Ecto neural progenitor cell (in vitro differentiated cells): ENCODE measurements around the gene PPM1N.

Source experiments
- DNase-seq: peaks from one replicate; pipeline ENCODE4 v3.0.0-alpha.2; 2018; ENCODE audit warnings: low spot score

PPM1N gene

DNA sequence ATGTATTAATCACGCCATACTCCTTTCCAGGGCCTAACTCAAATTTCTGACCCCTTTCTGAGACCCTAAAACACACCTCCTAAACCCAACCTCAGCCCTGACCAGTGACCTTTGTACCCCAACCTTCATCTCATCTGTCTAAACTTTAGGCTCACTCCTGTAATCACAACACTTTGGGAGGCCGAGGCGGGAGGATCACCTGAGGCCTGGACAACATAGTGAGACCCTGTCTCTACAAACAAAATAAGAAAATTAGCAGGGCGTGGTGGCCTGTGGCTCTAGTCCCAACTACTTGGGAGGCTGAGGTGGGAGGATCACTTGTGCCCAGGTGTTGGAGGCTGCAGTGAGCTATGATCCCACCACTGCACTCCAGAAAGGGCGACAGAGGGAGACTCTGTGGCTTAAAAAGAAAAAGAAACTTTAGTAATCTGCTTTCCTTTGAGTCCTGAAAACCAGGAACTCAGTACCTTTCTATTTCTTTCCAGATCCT is 6.1 kb upstream of the PPM1N start:
- DNase-seq = no peak

DNA sequence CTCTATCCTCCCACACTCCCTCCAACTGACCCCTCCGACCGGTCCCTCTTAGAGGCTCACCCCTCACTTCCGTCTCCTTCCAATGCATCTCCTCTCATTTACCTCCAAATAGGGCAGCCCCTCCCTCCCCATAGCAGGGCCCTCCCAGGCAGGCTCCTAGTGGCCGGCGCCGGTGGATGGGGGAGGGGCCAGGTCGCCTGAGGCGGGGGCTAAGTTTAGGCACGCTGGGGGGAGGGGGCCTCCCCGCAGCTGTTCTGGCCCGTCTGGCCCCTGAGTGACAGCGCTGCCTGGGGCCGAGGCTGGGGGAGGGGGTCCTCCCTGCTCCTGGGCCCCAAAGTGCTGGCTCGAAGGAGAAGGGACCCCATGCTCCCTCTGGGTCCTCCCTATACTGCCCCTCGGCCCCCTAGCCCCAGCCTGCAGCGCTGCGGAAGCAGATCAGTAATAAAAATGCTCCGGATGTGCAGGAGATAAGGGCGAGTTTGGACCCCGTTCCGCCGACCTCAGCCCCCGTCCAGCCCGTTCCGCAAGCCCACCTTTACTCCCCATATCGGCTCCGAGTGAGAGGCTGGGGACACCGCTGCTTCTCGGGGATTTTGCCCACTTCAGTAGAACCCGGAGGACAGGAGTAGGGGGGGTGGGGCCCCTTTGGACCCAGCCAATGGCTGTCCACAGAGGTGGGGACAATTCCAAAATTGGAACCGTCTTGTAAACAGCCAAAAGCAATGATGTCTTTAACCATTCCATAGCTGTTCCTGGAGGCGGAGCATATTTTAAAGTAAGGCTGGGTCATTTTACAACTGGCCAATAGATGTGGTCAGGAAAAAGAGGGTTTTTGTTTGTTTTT is 5.4 kb upstream of the PPM1N start:
- DNase-seq = peak; percentile 82

DNA sequence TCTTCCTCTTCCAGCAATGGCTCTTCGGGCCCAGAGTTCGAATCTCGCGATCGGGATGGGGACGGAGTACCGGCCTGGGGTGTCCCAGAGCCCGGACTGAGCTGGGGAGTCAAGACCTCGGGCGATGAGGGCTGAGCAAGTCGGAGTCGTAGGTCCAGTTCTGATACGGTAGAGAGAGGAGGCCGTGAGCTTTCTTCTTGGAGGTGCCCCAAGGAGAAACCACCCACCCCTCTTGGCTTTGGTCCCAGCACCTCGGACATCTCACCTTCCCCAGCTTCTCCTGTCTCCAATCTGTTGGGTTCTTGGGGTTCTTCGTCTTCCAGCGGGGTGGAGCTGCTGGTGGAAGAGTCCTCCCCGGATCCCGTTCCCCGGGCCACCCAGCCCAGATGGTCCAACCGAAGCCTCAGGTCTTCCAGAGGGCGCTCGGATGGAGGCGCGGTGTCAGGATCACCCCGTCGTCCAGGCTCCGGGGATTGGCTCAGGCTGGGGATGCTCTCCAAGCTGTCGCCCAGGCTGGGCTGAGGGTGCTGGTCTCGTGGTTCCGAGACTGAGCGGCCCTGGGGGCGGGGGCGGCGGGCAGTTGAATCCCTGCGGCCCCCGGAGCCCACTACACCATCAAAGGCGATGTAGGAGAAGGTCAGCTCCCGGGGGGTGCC is 3.9 kb upstream of the PPM1N start:
- DNase-seq = no peak

DNA sequence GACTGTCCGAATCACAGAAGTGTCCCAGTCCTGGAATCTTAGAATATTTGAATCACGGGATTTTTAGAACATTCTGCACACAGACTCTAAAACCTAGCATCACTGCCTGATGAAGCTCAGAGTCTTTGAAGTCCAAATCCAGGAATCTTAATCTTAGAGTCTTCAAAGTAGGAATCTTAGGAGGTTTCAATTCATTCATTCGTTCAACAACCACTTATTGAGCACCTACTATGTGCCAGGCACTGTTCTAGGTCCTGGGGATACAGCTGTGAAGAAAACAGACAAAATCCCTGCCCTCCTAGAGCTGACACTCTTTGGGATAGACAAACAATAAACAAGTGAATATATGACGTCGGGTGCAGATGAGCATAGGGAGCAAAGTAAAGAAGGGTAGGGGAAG is 3.1 kb upstream of the PPM1N start:
- no peak for DNase-seq

DNA sequence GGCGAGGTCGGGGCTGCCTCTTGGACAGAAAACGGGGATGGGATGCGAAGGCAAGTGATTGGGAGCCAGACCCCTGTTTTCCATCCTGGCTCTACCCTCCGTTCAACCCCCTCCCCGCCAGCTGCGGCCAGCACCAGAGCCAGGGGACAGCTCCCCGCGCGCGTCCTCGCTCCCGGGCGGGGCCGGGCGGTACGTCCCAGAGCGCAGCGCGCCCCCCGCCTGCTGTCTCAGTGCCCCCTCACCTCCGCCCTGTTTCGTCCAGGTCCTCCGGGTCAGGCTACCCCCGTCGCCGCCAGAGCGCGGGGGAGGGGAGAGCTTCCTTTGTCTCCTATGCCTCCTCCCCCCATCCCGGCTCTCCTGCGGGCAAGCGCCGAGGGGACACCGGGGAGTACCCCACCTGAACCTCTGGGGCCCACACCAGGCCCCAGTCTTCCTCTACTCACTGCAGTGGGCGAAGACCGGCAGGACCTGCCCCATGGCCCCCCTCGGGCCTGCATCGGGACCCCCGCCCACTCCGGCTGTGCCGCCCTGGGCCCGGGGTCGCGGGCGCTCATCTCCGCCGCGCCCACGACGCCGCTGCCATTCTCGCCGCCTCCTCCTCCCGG is 1.8 kb upstream of the PPM1N start:
- DNase-seq = peak; percentile 86

DNA sequence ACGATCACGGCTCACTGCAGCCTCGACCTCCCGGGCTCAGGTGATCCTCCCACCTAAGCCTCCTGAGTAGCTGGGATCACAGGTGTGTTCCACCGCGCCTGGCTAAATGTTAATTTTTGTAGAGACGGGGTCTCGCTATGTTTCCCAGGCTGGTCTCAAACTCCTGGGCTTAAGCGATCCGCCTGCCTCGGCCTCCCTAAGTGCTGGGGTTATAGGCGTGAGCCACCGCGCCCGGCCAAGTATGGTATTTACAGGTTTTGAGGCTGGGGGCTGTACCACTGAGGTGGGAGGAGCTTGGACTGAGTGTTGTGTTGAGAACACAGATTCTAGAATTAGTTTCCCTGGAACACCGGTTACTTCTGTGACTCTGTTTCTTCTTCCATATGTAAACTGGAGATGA is 452 bp upstream of the PPM1N start:
- DNase-seq = no peak

DNA sequence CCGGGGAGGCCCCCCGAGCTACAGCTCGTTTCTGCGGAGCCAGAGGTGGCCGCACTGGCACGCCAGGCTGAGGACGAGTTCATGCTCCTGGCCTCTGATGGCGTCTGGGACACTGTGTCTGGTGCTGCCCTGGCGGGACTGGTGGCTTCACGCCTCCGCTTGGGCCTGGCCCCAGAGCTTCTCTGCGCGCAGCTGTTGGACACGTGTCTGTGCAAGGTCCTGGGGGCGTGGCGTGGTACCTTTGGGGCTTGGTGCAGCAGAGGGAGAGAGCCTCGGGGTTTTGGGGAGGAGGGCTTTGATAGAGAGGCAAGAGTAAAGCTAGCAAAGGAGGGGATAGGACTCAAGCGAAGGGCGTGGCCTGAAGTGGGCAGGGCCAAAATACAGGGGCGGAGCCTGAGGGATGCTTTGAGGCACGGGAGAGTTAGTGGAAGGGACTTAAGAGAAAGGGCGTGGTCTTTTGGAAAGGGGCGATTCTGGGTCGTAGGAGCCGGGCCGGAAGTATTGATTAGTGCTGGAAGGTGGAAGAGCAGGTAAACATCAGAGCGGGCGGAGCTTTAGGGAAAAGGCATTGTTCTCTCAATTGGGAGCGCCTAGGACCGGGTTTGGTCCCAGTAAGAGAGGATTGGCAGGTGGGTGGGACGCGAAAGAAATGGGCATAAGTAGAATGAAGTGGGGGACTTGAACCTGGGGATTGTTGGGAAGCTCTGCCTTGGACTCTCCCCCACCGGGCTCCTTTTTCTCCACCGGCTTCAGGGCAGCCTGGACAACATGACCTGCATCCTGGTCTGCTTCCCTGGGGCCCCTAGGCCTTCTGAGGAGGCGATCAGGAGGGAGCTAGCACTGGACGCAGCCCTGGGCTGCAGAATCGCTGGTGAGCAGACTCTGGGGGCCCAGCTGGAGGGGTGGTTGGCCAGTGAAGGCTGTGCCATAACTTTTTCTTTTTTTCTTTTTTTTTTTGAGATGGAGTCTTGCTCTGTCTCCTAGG is 1.2 kb downstream of the PPM1N start:
- peak; percentile 83 for DNase-seq

DNA sequence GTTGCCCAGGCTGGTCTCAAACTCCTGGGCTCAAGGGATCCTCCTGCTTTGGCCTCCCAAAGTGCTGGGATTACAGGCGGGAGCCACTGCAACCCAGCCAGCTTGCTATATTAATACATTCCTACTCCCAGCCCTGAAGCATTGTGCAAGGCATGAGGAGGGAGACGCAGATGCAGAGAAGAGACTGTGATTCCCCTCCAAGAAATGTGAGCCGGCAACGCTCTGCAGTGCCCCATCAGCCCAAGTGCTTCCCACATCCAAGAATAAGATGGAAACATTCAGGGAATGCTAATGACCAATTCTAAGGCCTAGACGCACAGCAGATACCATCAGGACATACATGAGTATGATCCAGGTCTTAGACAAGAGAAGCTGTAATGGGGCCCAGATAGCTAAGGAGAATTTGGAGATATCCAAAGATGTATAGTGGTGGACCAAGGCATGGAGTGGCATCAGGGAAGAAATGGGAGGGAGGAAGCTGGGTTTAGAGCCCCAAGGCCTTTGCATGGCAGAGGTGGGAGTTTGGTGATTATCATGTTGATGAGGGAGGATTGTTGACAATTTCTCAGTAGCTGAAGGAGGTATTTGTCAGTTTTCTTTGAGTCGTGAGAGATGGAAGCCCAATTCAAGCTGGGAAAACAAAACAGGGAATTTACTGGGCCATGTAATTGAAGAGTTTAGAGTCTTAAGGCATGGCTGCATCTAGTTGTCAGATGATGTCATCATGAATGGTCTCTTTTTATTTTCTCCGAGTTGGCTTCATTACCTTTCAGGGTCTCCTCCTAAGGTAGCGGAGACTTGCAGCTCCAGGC is 2.9 kb downstream of the PPM1N start:
- no peak for DNase-seq

DNA sequence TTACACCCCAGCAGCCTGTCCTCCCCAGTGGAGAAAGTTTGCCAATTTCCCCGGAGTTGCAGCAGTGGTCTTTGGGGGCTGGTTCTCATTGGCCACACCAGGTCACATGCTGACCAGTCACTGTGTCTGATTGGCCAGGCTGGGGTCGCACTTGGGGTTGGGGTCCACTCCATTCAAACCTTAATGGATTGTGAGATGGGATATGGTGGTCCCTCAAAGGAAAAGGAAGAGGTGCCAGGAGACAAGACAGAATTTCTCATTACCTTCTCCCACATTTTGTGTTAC is 3.4 kb downstream of the PPM1N start:
- no peak for DNase-seq

DNA sequence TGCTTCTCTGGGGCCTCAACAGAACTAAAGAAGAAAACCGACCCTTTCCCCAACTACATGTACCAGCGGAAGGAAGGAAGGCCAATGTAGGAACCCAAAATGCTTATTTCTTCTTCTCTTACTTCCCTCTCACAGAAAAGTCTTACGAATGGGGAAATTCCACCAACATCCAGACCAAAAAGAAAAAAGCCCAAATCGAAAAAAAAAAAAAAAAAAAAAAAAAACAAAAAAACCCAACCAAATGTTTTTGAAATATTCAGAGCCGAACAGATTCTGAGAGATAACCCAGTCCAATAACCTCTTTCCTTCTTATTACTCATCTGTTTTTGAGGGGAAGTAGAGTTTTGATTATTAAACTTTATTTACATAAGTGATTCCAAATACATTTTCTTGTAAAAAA is 3.9 kb downstream of the PPM1N start:
- DNase-seq = no peak

DNA sequence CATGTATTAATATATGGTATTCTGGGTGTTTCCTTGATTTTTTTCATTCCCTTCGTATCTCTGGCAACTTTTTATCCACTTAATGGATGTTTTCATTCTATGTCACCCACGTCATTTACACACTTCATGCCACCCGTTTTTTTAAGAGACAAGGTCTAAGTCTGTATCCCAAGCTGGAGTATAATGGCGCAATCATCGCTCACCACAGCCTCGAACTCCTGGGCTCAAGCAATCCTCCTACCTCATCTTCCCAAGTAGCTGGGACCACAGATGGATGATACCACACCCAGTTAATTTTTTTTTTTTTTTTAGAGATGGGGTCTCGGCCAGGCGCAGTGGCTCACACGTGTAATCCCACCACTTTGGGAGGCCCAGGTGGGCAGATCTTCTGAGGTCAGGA is 5.7 kb downstream of the PPM1N start:
- no peak for DNase-seq

DNA sequence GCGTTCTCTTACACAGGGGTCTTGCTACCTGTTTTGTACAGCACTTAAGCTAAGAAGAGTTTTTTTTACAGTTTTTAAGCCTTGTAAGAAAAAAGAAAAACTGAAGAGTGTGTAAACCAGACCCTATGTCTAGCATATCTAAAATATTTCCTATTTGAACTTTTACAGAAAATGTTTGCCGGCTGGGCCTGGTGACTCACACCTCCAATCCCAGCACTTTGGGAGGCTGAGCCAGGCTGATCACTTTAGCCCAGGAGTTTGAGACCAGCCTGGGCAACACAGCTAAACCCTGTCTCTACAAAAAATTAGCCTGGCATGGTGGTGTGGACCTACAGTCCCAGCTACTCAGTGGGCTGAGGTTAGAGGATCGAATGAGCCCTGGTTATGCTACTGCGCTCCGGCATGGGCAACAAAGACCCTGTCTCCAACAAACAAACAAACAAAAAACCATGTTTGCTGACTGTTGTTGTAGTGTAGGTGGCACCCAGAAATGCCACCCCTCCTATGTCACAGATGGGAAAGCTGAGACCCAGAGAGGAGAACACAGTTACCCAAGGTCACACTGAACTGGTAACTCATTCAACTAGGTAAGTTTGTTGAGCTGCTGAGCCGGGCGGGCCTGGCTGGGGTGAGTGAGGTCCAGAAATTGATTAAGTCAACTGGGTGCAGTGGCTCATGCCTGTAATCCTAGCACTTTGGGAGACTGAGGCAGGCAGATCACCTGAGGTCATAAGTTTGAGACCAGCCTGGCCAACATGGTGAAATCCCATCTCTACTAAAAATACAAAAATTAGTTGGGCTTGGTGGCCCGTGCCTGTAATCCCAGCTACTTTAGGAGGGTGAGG is 7.1 kb downstream of the PPM1N start:
- no peak for DNase-seq

DNA sequence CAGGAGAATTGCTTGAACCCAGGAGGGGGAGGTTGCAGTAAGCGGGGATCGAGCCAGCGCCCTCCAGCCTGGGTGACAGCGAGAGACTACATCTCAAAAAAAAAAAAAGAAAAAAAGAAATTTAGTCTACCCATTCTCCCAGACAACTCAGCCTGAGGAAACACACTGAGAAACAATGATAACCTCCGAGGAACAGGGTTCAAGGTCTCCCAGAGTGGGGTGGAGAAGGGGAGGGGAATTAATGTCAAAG is 7.7 kb downstream of the PPM1N start:
- DNase-seq = no peak

DNA sequence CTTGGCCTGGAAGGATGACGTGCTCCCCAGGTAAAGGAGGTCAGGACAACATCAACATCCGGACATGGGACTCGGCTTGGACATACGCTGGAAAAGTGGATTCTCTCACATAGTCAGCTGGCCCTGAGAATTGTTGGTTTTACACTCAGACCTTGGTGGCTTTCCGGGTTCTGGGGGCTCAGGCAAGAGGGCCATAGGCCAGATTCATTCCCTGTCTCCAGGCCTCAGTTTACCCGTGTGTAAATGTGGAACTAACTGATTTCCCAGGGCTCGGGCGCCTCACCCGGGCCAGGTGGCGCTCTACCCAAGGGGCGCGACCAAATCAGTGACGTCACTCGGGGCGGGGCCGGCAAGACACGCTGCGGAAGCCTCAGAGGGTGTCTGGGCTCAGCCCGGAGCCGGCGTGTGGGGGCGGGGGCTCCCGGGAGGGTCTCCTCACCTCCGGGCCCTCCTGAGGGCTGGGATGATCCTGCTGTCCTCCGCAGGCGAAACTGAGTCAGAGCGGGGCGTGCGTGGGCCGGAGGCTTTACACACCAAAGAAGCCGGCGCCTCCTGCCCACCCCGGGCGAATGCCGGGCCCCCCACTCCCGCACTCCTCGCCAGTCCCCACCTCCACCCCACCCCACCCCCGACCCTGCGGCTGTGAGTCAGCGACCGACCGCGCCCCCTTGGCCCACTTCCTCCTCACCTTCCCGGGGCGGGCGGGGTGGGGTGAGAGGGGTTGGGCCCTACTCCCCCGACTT is 8.2 kb downstream of the PPM1N start:
- DNase-seq = peak; percentile 95

DNA sequence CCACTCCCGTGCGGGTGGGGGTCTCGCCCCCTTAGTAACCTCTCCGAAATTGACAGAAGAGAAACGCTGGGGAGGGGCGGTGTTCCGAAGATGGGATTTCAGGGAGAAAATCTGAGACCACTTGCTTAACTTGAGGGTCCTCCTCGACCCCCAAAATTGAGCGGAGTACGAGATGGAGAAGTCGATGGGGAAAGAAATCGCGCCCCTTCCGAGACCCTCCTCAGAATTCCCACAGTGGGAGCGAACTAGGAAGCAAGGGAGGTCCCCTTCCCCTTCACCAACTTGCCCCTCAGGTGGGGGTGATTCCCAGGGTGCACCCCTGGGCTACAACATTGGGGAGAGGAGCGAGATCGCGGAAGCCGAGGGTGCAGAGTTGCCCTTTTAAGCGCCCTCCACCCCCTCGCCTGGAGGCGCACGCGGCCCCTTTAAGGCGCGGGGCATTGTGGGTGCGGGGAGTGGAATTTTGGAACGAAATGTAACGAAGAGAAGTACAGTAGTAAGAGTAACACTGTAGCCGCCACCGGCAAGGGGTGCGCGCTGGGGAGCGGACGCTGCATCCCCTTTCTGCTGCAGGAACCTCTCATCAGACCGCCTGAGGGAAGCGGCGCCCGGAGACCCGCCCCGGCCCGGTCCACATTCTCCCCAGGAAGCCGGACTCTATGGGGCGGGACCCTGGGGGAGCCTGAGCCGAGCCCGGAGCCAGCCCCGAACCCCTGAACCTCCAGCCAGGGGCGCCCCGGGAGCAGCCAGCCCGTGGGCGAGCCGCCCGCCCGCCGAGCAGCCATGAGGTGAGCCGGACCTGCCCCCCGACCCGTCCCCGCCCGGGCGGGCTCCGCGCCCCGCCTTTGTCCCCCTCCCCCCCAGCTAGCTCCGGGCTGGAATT is 9.0 kb downstream of the PPM1N start, which contains the start of gene VASP:
TSS of gene VASP (plus strand) at position 491 of the 883 bp plus-strand sequence. CDS start at position 784, 293 bp downstream.
- DNase-seq = peak; percentile 84

DNA sequence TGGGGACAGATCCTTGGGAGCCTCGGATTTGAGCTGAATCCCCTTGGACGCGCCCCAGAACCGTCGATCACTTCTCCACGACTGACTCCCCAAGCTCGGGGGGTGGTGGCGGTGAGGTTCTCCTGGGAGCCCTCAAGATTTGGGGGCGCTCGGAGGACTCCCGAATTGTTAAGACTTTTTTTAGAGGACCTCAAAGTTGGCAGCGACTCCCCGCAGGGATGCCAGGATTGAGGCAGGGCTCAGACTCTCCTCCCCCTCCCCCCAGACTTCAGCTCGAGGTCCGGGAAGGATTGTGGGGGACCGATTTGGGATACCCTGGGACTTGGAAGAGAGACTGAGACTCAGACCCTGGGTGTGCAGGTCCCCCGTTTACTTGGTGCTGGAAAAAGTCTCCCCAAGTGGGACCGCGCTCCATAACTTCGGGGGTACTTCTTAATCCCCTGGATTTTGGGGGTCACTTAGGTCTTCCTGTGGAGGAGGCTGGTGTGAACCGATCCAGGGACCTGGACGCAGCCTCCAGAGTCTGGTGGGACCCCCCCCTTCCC is 9.7 kb downstream of the PPM1N start:
- DNase-seq = no peak

DNA sequence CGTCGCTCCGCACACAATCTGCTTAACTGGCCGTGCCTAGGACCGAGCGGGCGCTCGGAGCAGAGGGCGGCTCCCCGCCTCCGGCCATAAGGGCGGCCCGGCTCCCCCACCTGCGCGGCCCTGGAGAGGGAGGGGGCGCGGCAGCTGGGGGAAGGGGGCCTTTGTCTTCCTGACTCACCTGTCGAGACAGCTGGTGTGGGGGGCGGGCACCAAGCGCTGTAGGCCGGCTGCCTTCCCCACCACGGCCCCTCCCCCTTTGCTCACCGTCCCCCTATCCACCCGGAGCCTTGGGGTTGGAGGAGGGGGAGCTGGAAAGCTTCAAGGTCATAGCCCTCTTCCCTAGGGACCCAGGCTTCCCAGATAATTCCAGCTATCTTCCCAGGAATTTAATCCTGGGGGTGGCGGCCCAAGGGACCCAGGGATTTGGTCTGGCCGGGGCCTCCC is 10.2 kb downstream of the PPM1N start:
- no peak for DNase-seq
